ENCODE data around the gene CNTN5. TPM values are rescaled to one million over a fixed set of nuclear protein-coding genes. Genes with fewer than 3 reads are reported as not detected.
A peak's percentile ranks its signal among the peaks of the same experiment; 100 is the strongest.

The CNTN5 gene
- polyA plus RNA-seq, 1 donor from 2014 or later: 1.1 TPM

DNA sequence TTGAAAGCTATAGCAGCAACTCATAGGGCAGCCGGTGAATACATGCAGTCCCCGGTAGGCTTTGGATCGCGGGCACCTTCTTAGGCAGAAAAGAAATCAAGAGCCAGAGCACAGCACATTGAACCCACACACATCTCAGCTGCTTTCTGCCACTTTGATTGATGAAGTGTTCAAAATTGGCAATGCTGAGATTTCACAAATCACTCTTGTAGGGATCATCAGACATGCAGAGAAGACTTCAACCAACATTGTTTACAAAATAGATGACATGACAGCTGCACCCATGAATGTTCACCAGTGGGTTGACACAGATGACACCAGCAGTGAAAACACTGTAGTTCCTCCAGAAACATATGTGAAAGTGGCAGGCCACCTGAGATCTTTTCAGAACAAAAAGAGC is 1316.1 kb downstream of the CNTN5 start:
- Histone ChIP-seq H3K27ac (ENCODE audit: low read length) (no peak overlapping the region), H3F3A (ENCODE audit: insufficient read depth, low read length, poor library complexity, severe bottlenecking) (no peaks in the 10 kb centered on the region), H3K79me2 (replicated peaks; ENCODE audit: insufficient read depth, low read length) (no peaks in the 10 kb centered on the region), H3K4me3 (ENCODE audit: low read length) (no peak overlapping the region), H3K4me2 (ENCODE audit: low read length) (no peak overlapping the region), H2AFZ (ENCODE audit: low read depth, low read length) (no peak overlapping the region), H3K9me3 (ENCODE audit: low read length) (no peaks in the 10 kb centered on the region), H4K20me1 (ENCODE audit: insufficient read depth) (no peaks in the 10 kb centered on the region), H3K36me3 (ENCODE audit: insufficient read depth, low read length) (no peaks in the 10 kb centered on the region), H3K9ac (ENCODE audit: low read length) (no peak overlapping the region), H3K9me2 (ENCODE audit: insufficient read depth, low read length) (no peaks in the 10 kb centered on the region), H3K27me3 (ENCODE audit: insufficient read depth, low read depth, low read length) (no peaks in the 10 kb centered on the region)
- TF ChIP-seq, protein P1, sequence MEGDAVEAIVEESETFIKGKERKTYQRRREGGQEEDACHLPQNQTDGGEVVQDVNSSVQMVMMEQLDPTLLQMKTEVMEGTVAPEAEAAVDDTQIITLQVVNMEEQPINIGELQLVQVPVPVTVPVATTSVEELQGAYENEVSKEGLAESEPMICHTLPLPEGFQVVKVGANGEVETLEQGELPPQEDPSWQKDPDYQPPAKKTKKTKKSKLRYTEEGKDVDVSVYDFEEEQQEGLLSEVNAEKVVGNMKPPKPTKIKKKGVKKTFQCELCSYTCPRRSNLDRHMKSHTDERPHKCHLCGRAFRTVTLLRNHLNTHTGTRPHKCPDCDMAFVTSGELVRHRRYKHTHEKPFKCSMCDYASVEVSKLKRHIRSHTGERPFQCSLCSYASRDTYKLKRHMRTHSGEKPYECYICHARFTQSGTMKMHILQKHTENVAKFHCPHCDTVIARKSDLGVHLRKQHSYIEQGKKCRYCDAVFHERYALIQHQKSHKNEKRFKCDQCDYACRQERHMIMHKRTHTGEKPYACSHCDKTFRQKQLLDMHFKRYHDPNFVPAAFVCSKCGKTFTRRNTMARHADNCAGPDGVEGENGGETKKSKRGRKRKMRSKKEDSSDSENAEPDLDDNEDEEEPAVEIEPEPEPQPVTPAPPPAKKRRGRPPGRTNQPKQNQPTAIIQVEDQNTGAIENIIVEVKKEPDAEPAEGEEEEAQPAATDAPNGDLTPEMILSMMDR (IDR thresholded peaks at IDR 0.05; ENCODE audit: poor library complexity, severe bottlenecking): no peak
- TF ChIP-seq EP300 (conservative IDR thresholded peaks at IDR 0.05; ENCODE audit: poor library complexity, severe bottlenecking) (peak; percentile 80), POLR2AphosphoS5 (IDR thresholded peaks at IDR 0.05) (peak; percentile 31)

DNA sequence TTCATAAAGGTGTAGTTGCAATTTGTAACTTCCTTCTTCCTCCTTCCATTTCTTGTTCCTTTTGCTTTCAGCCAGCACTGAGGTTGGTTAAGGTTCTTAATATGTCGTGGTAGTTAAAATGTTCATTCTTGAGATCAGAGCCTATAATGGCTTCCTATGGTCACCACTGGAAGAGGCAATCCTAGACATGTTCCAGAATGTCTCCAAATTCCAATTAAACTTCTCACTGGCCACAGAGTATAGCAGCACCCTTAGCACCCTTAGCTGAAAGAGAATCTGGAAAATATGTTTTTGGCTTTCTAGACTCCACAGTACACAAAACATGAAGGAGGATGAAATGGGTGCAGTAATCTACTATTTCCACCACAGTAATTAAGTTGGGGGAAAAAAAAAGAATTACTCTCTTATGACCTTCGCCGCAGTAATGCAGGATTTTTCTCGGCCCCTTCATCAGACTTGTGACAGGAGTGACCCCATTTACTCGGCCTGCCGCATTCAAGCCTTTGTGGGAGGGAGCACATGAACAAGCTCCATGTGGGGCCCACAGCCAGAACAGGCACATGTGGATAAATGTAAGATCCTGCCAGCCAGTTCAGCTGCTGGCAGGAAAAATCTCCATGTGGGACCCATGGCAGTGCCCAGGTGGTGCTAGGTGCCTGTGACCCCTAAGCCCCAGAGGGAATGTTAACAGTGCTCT is 1317.5 kb downstream of the CNTN5 start:
- Histone ChIP-seq H3F3A (ENCODE audit: insufficient read depth, low read length, poor library complexity, severe bottlenecking) (no peaks in the 10 kb centered on the region), H3K79me2 (replicated peaks; ENCODE audit: insufficient read depth, low read length) (no peaks in the 10 kb centered on the region), H3K9ac (ENCODE audit: low read length) (no peak overlapping the region), H3K4me2 (ENCODE audit: low read length) (no peak overlapping the region), H3K36me3 (ENCODE audit: insufficient read depth, low read length) (no peaks in the 10 kb centered on the region), H3K4me3 (ENCODE audit: low read length) (no peak overlapping the region), H3K27me3 (ENCODE audit: insufficient read depth, low read depth, low read length) (no peaks in the 10 kb centered on the region), H4K20me1 (ENCODE audit: insufficient read depth) (no peaks in the 10 kb centered on the region), H3K27ac (ENCODE audit: low read length) (no peak overlapping the region), H2AFZ (ENCODE audit: low read depth, low read length) (no peak overlapping the region), H3K9me2 (ENCODE audit: insufficient read depth, low read length) (no peaks in the 10 kb centered on the region), H3K9me3 (ENCODE audit: low read length) (no peaks in the 10 kb centered on the region)
- TF ChIP-seq RAD21 (conservative IDR thresholded peaks at IDR 0.05) (no peak), TAF1 (IDR thresholded peaks at IDR 0.05; ENCODE audit: low read depth) (no peak), EZH2 (IDR thresholded peaks at IDR 0.05; ENCODE audit: borderline replicate concordance, insufficient read depth, low read length, poor library complexity, severe bottlenecking) (no peak), POLR2AphosphoS5 (IDR thresholded peaks at IDR 0.05) (no peak)

DNA sequence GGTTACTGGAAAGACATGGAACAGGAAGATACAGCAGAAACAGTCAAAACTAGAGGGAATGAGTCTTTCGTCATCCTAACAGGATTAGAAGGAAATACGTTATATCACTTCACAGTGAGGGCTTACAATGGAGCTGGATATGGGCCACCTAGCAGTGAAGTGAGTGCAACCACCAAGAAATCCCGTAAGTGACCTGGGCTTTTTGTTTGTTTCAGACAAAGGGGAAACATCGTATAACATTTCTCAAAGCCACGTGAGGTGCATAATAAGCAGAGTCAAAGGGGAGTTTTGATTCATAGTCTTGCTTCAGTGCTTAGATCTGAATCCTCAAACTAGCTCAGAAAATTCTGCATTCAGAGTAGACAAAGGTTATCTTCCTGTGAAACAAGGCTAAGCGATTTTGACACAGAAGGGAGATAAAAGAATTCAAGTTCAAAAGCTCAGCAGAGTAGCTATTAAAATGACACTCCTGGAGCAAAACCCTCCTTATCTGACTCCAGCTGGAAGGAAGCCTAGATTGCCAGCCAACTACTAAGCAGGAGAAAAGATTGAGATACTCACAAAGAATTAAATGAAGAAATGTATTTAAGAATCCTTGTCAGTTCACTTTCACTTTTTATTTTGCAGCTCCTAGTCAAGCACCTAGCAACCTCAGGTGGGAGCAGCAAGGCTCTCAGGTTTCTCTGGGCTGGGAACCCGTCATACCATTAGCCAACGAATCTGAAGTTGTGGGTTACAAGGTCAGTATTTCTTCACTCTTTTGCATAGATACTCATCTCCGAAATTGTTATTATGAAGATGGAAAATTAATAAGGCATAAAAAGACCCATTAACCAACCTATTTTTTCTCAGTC is 1319.9 kb downstream of the CNTN5 start:
- H3K4me2 ChIP-seq (ENCODE audit: low read length): no peak overlapping the region
- no peaks in the 10 kb centered on the region for H4K20me1 ChIP-seq (ENCODE audit: insufficient read depth)
- H3K27ac ChIP-seq (ENCODE audit: low read length): no peak overlapping the region
- no peak overlapping the region for H2AFZ ChIP-seq (ENCODE audit: low read depth, low read length)
- no peaks in the 10 kb centered on the region for H3K9me2 ChIP-seq (ENCODE audit: insufficient read depth, low read length)
- H3K79me2 ChIP-seq (replicated peaks; ENCODE audit: insufficient read depth, low read length): no peaks in the 10 kb centered on the region
- no peaks in the 10 kb centered on the region for H3K9me3 ChIP-seq (ENCODE audit: low read length)
- no peak overlapping the region for H3K4me3 ChIP-seq (ENCODE audit: low read length)
- no peaks in the 10 kb centered on the region for H3K36me3 ChIP-seq (ENCODE audit: insufficient read depth, low read length)
- no peak overlapping the region for H3K9ac ChIP-seq (ENCODE audit: low read length)
- no peaks in the 10 kb centered on the region for H3F3A ChIP-seq (ENCODE audit: insufficient read depth, low read length, poor library complexity, severe bottlenecking)
- TF ChIP-seq, protein P2, sequence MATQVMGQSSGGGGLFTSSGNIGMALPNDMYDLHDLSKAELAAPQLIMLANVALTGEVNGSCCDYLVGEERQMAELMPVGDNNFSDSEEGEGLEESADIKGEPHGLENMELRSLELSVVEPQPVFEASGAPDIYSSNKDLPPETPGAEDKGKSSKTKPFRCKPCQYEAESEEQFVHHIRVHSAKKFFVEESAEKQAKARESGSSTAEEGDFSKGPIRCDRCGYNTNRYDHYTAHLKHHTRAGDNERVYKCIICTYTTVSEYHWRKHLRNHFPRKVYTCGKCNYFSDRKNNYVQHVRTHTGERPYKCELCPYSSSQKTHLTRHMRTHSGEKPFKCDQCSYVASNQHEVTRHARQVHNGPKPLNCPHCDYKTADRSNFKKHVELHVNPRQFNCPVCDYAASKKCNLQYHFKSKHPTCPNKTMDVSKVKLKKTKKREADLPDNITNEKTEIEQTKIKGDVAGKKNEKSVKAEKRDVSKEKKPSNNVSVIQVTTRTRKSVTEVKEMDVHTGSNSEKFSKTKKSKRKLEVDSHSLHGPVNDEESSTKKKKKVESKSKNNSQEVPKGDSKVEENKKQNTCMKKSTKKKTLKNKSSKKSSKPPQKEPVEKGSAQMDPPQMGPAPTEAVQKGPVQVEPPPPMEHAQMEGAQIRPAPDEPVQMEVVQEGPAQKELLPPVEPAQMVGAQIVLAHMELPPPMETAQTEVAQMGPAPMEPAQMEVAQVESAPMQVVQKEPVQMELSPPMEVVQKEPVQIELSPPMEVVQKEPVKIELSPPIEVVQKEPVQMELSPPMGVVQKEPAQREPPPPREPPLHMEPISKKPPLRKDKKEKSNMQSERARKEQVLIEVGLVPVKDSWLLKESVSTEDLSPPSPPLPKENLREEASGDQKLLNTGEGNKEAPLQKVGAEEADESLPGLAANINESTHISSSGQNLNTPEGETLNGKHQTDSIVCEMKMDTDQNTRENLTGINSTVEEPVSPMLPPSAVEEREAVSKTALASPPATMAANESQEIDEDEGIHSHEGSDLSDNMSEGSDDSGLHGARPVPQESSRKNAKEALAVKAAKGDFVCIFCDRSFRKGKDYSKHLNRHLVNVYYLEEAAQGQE (IDR thresholded peaks at IDR 0.05; ENCODE audit: borderline replicate concordance): no peak
- TF ChIP-seq, protein P1 (IDR thresholded peaks at IDR 0.05; ENCODE audit: poor library complexity, severe bottlenecking): no peak
- TF ChIP-seq TAF1 (IDR thresholded peaks at IDR 0.05; ENCODE audit: low read depth): no peak
- no peak for TF ChIP-seq POLR2AphosphoS5 (IDR thresholded peaks at IDR 0.05)
- no peak for TF ChIP-seq SMC3 (conservative IDR thresholded peaks at IDR 0.05; ENCODE audit: poor library complexity)
- no peak for TF ChIP-seq MXI1 (conservative IDR thresholded peaks at IDR 0.05; ENCODE audit: poor library complexity, severe bottlenecking)
- no peak for TF ChIP-seq RAD21 (conservative IDR thresholded peaks at IDR 0.05)
- TF ChIP-seq EP300 (conservative IDR thresholded peaks at IDR 0.05; ENCODE audit: poor library complexity, severe bottlenecking): no peak
- TF ChIP-seq EZH2 (IDR thresholded peaks at IDR 0.05; ENCODE audit: borderline replicate concordance, insufficient read depth, low read length, poor library complexity, severe bottlenecking): no peak
- no peaks in the 10 kb centered on the region for H3K27me3 ChIP-seq (ENCODE audit: insufficient read depth, low read depth, low read length)
